DOHH2 (cell line): ENCODE data around the gene SLC9A9.

Source experiments
- H3F3A ChIP-seq: fragments of 200-600 bp; sonication (generic), shearing (Covaris generic); 2 replicates; pipeline ENCODE4 v1.6.0; 2016; ENCODE audit warnings: antibody characterized with exemption, mild to moderate bottlenecking; ENCODE audit not compliant: control insufficient read depth, insufficient read depth
- H3K27ac ChIP-seq: fragments of 200-600 bp; sonication (generic); 2 replicates; pipeline ENCODE4 v1.5.1; 2014; ENCODE audit warnings: low read depth, mild to moderate bottlenecking, low read length, moderate library complexity
- H3K27me3 ChIP-seq: fragments of 200-600 bp; sonication (generic); 2 replicates; pipeline ENCODE4 v1.6.1; 2014; ENCODE audit warnings: mild to moderate bottlenecking, low read length, mixed read lengths; ENCODE audit not compliant: control insufficient read depth
- H3K36me3 ChIP-seq: fragments of 200-600 bp; sonication (generic); 2 replicates; pipeline ENCODE4 v1.6.1; 2014; ENCODE audit warnings: mild to moderate bottlenecking, low read length, moderate library complexity, mixed read lengths; ENCODE audit not compliant: control insufficient read depth
- H3K4me1 ChIP-seq: fragments of 200-600 bp; sonication (generic); 2 replicates; pipeline ENCODE4 v1.6.1; 2014; ENCODE audit warnings: mild to moderate bottlenecking, low read length, mixed read lengths; ENCODE audit not compliant: control insufficient read depth
- H3K4me2 ChIP-seq: fragments of 200-600 bp; sonication (generic); 2 replicates; pipeline ENCODE4 v1.6.0; 2014; ENCODE audit warnings: mild to moderate bottlenecking, low read length, moderate library complexity
- H3K4me3 ChIP-seq: fragments of 200-600 bp; sonication (generic); 2 replicates; pipeline ENCODE4 v1.5.1; 2014; ENCODE audit warnings: mild to moderate bottlenecking, low read length, mixed read lengths
- H3K79me2 ChIP-seq: fragments of 200-600 bp; sonication (generic); 2 replicates; pipeline ENCODE4 v1.6.1; 2014; ENCODE audit warnings: mild to moderate bottlenecking, low read length, mixed read lengths; ENCODE audit not compliant: control insufficient read depth
- H3K9me2 ChIP-seq: fragments of 200-600 bp; sonication (generic); replicated peaks from 2 replicates; pipeline ENCODE4 v1.6.1; 2014; ENCODE audit warnings: mild to moderate bottlenecking, low read length, mixed read lengths; ENCODE audit not compliant: control insufficient read depth
- H3K9me3 ChIP-seq: fragments of 200-600 bp; sonication (generic); 2 replicates; pipeline ENCODE4 v1.6.1; 2014; ENCODE audit warnings: antibody characterized with exemption, low read length, mixed read lengths; ENCODE audit not compliant: control insufficient read depth, insufficient read depth
- H4K20me1 ChIP-seq: fragments of 200-600 bp; sonication (generic); 2 replicates; pipeline ENCODE4 v1.6.0; 2014; ENCODE audit warnings: low read depth, mild to moderate bottlenecking, antibody characterized with exemption, low read length, moderate library complexity; ENCODE audit not compliant: control insufficient read depth, insufficient read depth
- CTCF ChIP-seq: fragments of 200-600 bp; sonication (generic); IDR thresholded peaks from one replicate; pipeline ENCODE4 v1.5.1; 2014; ENCODE audit warnings: antibody characterized with exemption, mild to moderate bottlenecking, low read depth, low read length; ENCODE audit not compliant: poor library complexity, severe bottlenecking
- EZH2phosphoT487 ChIP-seq: fragments of 200-600 bp; sonication (generic); IDR thresholded peaks from 2 replicates; pipeline ENCODE4 v1.6.1; 2017; ENCODE audit warnings: borderline replicate concordance, mild to moderate bottlenecking, antibody characterized with exemption, low read length, moderate library complexity, mixed read lengths

SLC9A9 gene

DNA sequence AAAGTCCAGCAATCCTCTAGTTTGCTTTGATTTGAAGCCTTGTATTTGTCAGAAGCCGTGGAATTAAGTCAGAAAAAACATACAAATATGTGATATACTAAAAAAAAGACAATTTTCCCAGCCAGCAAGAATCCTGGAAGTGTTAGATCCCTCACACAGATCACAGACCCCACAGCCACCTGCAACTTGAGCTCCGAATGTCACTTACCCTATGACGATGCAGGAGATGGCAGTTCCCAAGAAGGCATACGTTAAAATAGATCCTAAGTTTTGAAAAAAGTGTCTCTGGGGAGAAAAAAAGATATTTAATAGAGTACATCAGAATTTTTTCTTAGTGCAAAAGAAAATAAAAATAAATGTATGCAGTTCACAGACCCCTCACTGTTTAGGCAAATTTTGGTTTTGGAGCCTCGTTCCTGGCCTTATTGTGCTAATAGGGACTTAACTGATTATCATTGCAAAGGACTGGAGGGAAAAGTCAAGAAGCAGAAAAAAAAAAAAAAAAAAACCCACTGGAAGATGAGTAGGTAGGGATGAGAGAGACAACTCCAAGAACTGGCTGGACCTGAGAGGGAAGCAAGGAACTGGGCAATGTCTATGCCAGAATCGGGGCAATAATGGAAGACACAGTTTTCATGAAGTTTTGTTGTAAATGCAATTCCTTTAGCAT, 53.3 kb downstream of the SLC9A9 start:
- Histone ChIP-seq H3K27me3 (no peaks in the 10 kb centered on the region; the same call in 1 of the 2 replicates), H3K27ac (no peak overlapping the region), H3K4me3 (no peak overlapping the region), H3K79me2 (no peaks in the 10 kb centered on the region), H3K4me2 (no peak overlapping the region), H4K20me1 (no peaks in the 10 kb centered on the region), H3K9me2 (no peaks in the 10 kb centered on the region), H3K9me3 (no peaks in the 10 kb centered on the region), H3K4me1 (no peaks in the 10 kb centered on the region), H3K36me3 (no peaks in the 10 kb centered on the region), H3F3A (no peaks in the 10 kb centered on the region)
- TF ChIP-seq EZH2phosphoT487 (no peak), CTCF (no peak)

GRCh38 chr3:143793971-143794370, 54.3 kb downstream of the SLC9A9 start:
- Histone ChIP-seq H3K36me3 (no peaks in the 10 kb centered on the region), H3K27me3 (no peaks in the 10 kb centered on the region; the same call in 1 of the 2 replicates), H3K9me2 (no peaks in the 10 kb centered on the region), H3K4me2 (no peak overlapping the region), H3F3A (no peaks in the 10 kb centered on the region), H3K79me2 (no peaks in the 10 kb centered on the region), H4K20me1 (no peaks in the 10 kb centered on the region), H3K4me1 (no peaks in the 10 kb centered on the region), H3K9me3 (0 out of 2 replicates have a peak, but pooled peaks cover 3% of the 10 kb centered on the region), H3K4me3 (no peak overlapping the region), H3K27ac (no peak overlapping the region)
- TF ChIP-seq EZH2phosphoT487 (no peak), CTCF (no peak)

DNA sequence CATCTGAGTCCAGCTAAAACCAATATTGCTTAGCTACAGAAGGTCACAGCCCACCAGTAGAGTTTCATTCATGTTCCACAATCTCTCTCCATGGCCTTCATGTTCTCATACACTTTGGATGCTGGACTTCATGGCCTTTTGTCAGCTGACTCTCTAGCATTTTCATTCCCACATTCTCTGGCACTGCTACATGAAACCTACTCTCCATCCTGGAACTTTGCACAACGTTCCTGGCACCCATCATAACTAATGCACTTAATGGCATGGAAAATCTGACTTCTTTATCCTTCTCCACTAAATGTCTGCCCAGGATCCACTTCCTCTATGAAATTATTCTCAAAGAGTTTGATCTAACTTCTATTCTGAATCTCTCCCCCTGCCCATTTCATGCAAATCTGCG, 56.9 kb downstream of the SLC9A9 start:
- Histone ChIP-seq H3K4me1 (peaks cover 3% of the 10 kb centered on the region), H3K27me3 (peaks cover 6% of the 10 kb centered on the region), H3F3A (no peaks in the 10 kb centered on the region), H3K4me3 (no peak overlapping the region), H3K9me2 (no peaks in the 10 kb centered on the region), H3K4me2 (no peak overlapping the region), H3K27ac (no peak overlapping the region), H4K20me1 (no peaks in the 10 kb centered on the region), H3K79me2 (no peaks in the 10 kb centered on the region), H3K36me3 (no peaks in the 10 kb centered on the region), H3K9me3 (0 out of 2 replicates have a peak, but pooled peaks cover 3% of the 10 kb centered on the region)
- TF ChIP-seq EZH2phosphoT487 = no peak
- TF ChIP-seq CTCF = no peak
